ENCODE measurements around the gene CXCR6. TPM values are rescaled to one million over a fixed set of nuclear protein-coding genes. Genes with fewer than 3 reads are reported as not detected.

CXCR6 gene
- total and polyA plus RNA-seq, 2 of the 8 experiments (the other 6 are each of a cell fraction or from before 2014, with no cell fraction given), result not detected

DNA sequence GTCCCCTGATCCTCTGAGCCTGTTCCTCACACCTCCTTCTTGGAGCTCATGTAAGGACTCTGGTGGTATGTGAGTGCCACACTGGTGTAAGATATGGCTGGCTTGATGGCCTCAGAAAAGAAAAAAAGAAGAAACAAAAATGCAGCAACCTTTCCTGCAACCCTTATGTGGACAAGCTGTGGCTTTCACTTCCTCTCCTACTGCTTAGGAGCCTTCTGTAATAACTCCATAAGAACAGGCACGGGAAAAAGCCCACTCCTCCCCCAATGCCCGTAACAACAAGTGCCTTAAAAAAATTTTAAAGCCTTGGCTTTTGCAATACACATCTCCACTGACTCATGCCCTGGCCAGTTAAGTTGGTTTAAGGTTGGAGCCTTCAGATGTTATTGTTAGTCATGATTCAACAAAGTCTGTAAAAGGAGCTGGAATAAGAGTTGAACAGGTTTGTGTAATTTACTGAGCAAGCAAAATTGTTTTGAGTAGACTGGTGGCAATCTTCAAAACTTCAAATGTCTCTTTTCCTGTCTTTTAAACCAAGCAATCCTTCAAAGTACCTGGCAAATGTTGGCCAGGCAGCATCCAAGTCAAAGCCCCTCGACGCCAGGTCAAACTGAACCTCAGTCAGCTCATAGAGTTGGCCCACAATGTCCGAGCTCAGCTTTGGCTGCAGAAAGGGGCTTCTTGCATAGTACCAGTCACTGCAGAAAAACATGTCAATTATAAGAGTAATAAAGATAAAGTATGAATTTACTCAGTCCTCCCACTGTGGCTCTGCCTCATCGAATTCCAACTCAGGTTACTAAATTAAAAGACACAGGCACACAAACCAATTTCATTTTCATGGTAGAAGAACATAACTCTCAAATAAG is 29.5 kb downstream of the CXCR6 start:
- Histone ChIP-seq H4K91ac (replicated peaks; ENCODE audit: insufficient read length, low read length) (no peak overlapping the region), H2BK5ac (ENCODE audit: low read depth, low read length) (no peak overlapping the region), H3K79me2 (ENCODE audit: control insufficient read depth in 1 of 2, insufficient read depth in 2 of 2, low read length in 2 of 2) (no peaks in the 10 kb centered on the region), H2BK120ac (replicated peaks; ENCODE audit: low read depth, low read length) (no peak overlapping the region), H3K23me2 (ENCODE audit: low read depth, low read length) (no peaks in the 10 kb centered on the region), H3K9ac (replicated peaks in 1 of 4; ENCODE audit: extremely low read depth in 1 of 4, low read depth in 3 of 4, low read length in 3 of 4) (no peak overlapping the region), H4K20me1 (replicated peaks in 1 of 2; ENCODE audit: control insufficient read depth in 1 of 2, insufficient read depth in 2 of 2, low read length in 2 of 2) (peaks cover 0 to 4% of the 10 kb centered on the region in 2 experiments), H3K9me3 (ENCODE audit: insufficient read depth in 2 of 2, low read depth in 1 of 2, low read length in 1 of 2) (no peaks in the 10 kb centered on the region), H2AK5ac (ENCODE audit: low read depth, low read length) (no peak overlapping the region), H3K18ac (ENCODE audit: extremely low read depth, low read length) (no peak overlapping the region), H3K27me3 (replicated peaks in 1 of 4; ENCODE audit: control insufficient read depth in 3 of 4, extremely low read depth in 1 of 4, insufficient read depth in 3 of 4, low read length in 3 of 4) (no peaks in the 10 kb centered on the region), H2BK20ac (ENCODE audit: low read length) (no peak overlapping the region), H3K4ac (replicated peaks; ENCODE audit: insufficient read length, low read depth, low read length) (no peak overlapping the region), H3K27ac (ENCODE audit: low read depth, low read length) (no peak overlapping the region), H3K14ac (ENCODE audit: insufficient read length) (no peak overlapping the region), H4K5ac (ENCODE audit: insufficient read length, low read depth, low read length) (no peak overlapping the region), H2BK15ac (ENCODE audit: low read length) (no peak overlapping the region), H2BK12ac (ENCODE audit: low read depth, low read length) (no peak overlapping the region), H4K8ac (ENCODE audit: extremely low read depth, insufficient read depth, low read length) (no peak overlapping the region), H3K56ac (replicated peaks; ENCODE audit: insufficient read length, low read depth, low read length) (no peak overlapping the region), H2AFZ (ENCODE audit: low read length) (no peak overlapping the region), H3K79me1 (ENCODE audit: low read depth, low read length) (no peaks in the 10 kb centered on the region), H3K4me2 (ENCODE audit: insufficient read depth in 1 of 2, low read depth in 2 of 2, low read length in 2 of 2) (no peak overlapping the region), H3K4me3 (ENCODE audit: extremely low read depth in 1 of 4, insufficient read depth in 2 of 4, low read depth in 3 of 4, low read length in 4 of 4) (no peak overlapping the region), H3K4me1 (replicated peaks in 1 of 4; ENCODE audit: control insufficient read depth in 3 of 4, insufficient read depth in 4 of 4, low read length in 3 of 4) (no peaks in the 10 kb centered on the region), H3K23ac (ENCODE audit: insufficient read length) (no peak overlapping the region), H3K36me3 (ENCODE audit: control insufficient read depth in 2 of 4, insufficient read depth in 4 of 4, low read length in 3 of 4) (peaks cover 10 to 51% (median 35%) of the 10 kb centered on the region in 4 experiments; a peak in 7 of 8 replicates)
- POLR2A ChIA-PET (ENCODE audit: partially characterized antibody), result no interaction called here
- no peak for TF ChIP-seq MAFK (IDR thresholded peaks at IDR 0.05; ENCODE audit: low read depth, low read length)
- TF ChIP-seq SIN3A (conservative IDR thresholded peaks at IDR 0.05 in 1 of 2, IDR thresholded peaks at IDR 0.05 in 1 of 2; ENCODE audit: low read depth in 1 of 2, low read length in 2 of 2), result no peak
- no peak for TF ChIP-seq CHD1 (IDR thresholded peaks at IDR 0.05; ENCODE audit: low read depth, low read length)
- TF ChIP-seq EP300 (IDR thresholded peaks at IDR 0.05; ENCODE audit: borderline replicate concordance in 1 of 2, low read depth in 2 of 2, low read length in 2 of 2), result no peak
- no peak for TF ChIP-seq SP1 (IDR thresholded peaks at IDR 0.05; ENCODE audit: low read depth, low read length)
- no peak for FAIRE-seq
- 93% methylated on average over 6 of the region's 6 CpGs; no CpG with 5 or more reads in 1 of the 2 experiments for WGBS, 2 experiments (ENCODE audit: extremely low coverage in 1 of 2, insufficient coverage in 1 of 2, insufficient read length in 1 of 2, insufficient replicate concordance in 2 of 2, low coverage in 1 of 2, low lambda C conversion rate in 2 of 2, missing lambda C conversion rate in 1 of 2)
- DNase-seq (ENCODE audit: low read depth in 1 of 2, low spot score in 2 of 2), result no peak
- CTCF ChIA-PET (ENCODE audit: partially characterized antibody), result interaction anchor here (0.5 to 1.3 kb wide), 5 partner anchors 9 to 313 kb away, joined by 3 to 4 read pairs (median 3); partner anchors contain the start of gene CCR1
